Activated B cell treated with CpG ODN at 0.5 μM for 24 hours (primary cell): ENCODE results near the gene MBTPS1. TPM values are rescaled to one million over a fixed set of nuclear protein-coding genes. Genes with fewer than 3 reads are reported as not detected.

ENCODE experiments used
- ATAC-seq: fragments of 200-7000 bp; cut with Tn5 transposase; one replicate; pipeline ENCODE4 v1.10.0; 2021; ENCODE audit warnings: low read depth, mild to moderate bottlenecking, moderate library complexity
- CTCF ChIA-PET: fragments of 350-600 bp; sonication (Branson Sonifier 250); formaldehyde crosslinking; loops from one replicate; lab custom pipeline; 2021; ENCODE audit warnings: antibody characterized with exemption; lab: Charles Lee
- POLR2A ChIA-PET: fragments of 350-600 bp; sonication (Branson Sonifier 250); formaldehyde crosslinking; loops from one replicate; lab custom pipeline; 2021; ENCODE audit warnings: antibody characterized with exemption; lab: Charles Lee
- DNase-seq: peaks from one replicate; pipeline ENCODE4 v3.0.0; 2022
- H3K27ac Mint-ChIP-seq: one replicate; pipeline ENCODE4 v1.8.0; 2020; ENCODE audit warnings: mixed read lengths
- H3K27me3 Mint-ChIP-seq: one replicate; pipeline ENCODE4 v1.8.0; 2021; ENCODE audit warnings: mixed read lengths
- H3K36me3 Mint-ChIP-seq: one replicate; pipeline ENCODE4 v1.8.0; 2021; ENCODE audit warnings: low read depth, mixed read lengths
- H3K4me1 Mint-ChIP-seq: one replicate; pipeline ENCODE4 v1.8.0; 2021; ENCODE audit warnings: mixed read lengths
- H3K4me3 Mint-ChIP-seq: one replicate; pipeline ENCODE4 v1.8.0; 2020; ENCODE audit warnings: mild to moderate bottlenecking, mixed read lengths
- H3K9me3 Mint-ChIP-seq: one replicate; pipeline ENCODE4 v1.8.0; 2020; ENCODE audit warnings: mixed read lengths
- CTCF ChIP-seq: fragments of 200-600 bp; IDR thresholded peaks from one replicate; pipeline ENCODE4 v1.8.0; 2022; ENCODE audit warnings: antibody characterized with exemption, mild to moderate bottlenecking
- intact Hi-C: fragments of 100-400 bp; cut with micrococcal nuclease; formaldehyde crosslinking; loops from one replicate; pipeline ENCODE4 v1.15.1; 2024
- total RNA-seq: library from RNA; stranded (reverse); gene quantifications from 2 replicates; pipeline ENCODE4 v1.2.3, GENCODE V29; 2022

MBTPS1 gene
- total RNA-seq, 1 donor from 2014 or later: 79.2 TPM

GRCh38 chr16:84062734-84063640, 53.8 kb downstream of the MBTPS1 start:
- H3K4me3 Mint-ChIP-seq: no peak overlapping the region
- ChIA-PET POLR2A (no interaction called here), CTCF (interaction anchor here (1.0 to 2.2 kb wide), 2 partner anchors 26 to 236 kb away, joined by 3 to 6 read pairs; no protein-coding TSS in a partner anchor)
- H3K27me3 Mint-ChIP-seq: no peaks in the 10 kb centered on the region
- peaks cover 92% of the 10 kb centered on the region for H3K36me3 Mint-ChIP-seq
- DNase-seq (peak; percentile 46), ATAC-seq (peak; percentile 47)
- no peaks in the 10 kb centered on the region for H3K9me3 Mint-ChIP-seq
- intact Hi-C loops: loop anchor here (10.0 kb wide), 1 partner anchor 138 kb away; no protein-coding TSS in a partner anchor
- TF ChIP-seq CTCF: peak; percentile 48
- no peaks in the 10 kb centered on the region for H3K4me1 Mint-ChIP-seq
- no peak overlapping the region for H3K27ac Mint-ChIP-seq

- Mint-ChIP-seq H3K36me3 (peaks cover 92% of the 10 kb centered on the region), H3K4me1 (no peaks in the 10 kb centered on the region), H3K9me3 (no peaks in the 10 kb centered on the region), H3K27me3 (no peaks in the 10 kb centered on the region), H3K27ac (no peak overlapping the region), H3K4me3 (no peak overlapping the region)
- no peak for TF ChIP-seq CTCF
- ChIA-PET POLR2A (interaction anchor here (1.2 kb wide), 1 partner anchor 126 kb away, joined by 3 read pairs; the partner anchor contains the start of gene TAF1C), CTCF (interaction anchor here (1.2 kb wide), 1 partner anchor 677 kb away, joined by 3 read pairs; no protein-coding TSS in a partner anchor)
- no peak for DNase-seq
- intact Hi-C loops: loop anchor here (10.0 kb wide), 1 partner anchor 137 kb away; no protein-coding TSS in a partner anchor
- ATAC-seq: no peak
Observed at GRCh38 chr16:84061236-84061819, 55.4 kb downstream of the MBTPS1 start.

- ChIA-PET POLR2A (no interaction called here), CTCF (interaction anchor here (0.7 to 1.5 kb wide), 3 partner anchors 104 to 678 kb away, joined by 3 to 4 read pairs (median 3); no protein-coding TSS in a partner anchor)
- no peak overlapping the region for H3K4me3 Mint-ChIP-seq
- H3K4me1 Mint-ChIP-seq: no peaks in the 10 kb centered on the region
- intact Hi-C loops: loop anchor here (10.0 kb wide), 1 partner anchor 135 kb away; no protein-coding TSS in a partner anchor
- no peaks in the 10 kb centered on the region for H3K9me3 Mint-ChIP-seq
- H3K27me3 Mint-ChIP-seq: no peaks in the 10 kb centered on the region
- ATAC-seq (no peak), DNase-seq (no peak)
- H3K27ac Mint-ChIP-seq: no peak overlapping the region
- H3K36me3 Mint-ChIP-seq: peaks cover 94% of the 10 kb centered on the region
- no peak for TF ChIP-seq CTCF
Observed at GRCh38 chr16:84059946-84060901, 56.5 kb downstream of the MBTPS1 start.

- no peaks in the 10 kb centered on the region for H3K27me3 Mint-ChIP-seq
- no peak overlapping the region for H3K4me3 Mint-ChIP-seq
- H3K4me1 Mint-ChIP-seq: no peaks in the 10 kb centered on the region
- ChIA-PET CTCF (interaction anchor here (1.5 kb wide), 1 partner anchor 233 kb away, joined by 4 read pairs; no protein-coding TSS in a partner anchor), POLR2A (no interaction called here)
- peaks cover 95% of the 10 kb centered on the region for H3K36me3 Mint-ChIP-seq
- H3K27ac Mint-ChIP-seq: no peak overlapping the region
- H3K9me3 Mint-ChIP-seq: no peaks in the 10 kb centered on the region
- no peak for TF ChIP-seq CTCF
- intact Hi-C loops: no loop called here
- ATAC-seq (no peak), DNase-seq (no peak)
Observed at GRCh38 chr16:84059111-84059510, 57.6 kb downstream of the MBTPS1 start.
